CD4-positive, alpha-beta T cell treated with Interleukin-4 for 1 hour (primary cell): ENCODE data around the gene HMGN2.

ENCODE experiments used
- DNase-seq, 2 donors: peaks; one replicate each; pipeline ENCODE4 v3.0.0-alpha.2; 2020 to 2022

Gene HMGN2

GRCh38 chr1:26472320-26472900, at the start of gene HMGN2:
TSS of gene HMGN2 (plus strand) at chr1:26472440. CDS start at chr1:26472613, 173 bp downstream.
- DNase-seq = peak; percentile 90

- DNase-seq = no peak
Measured at GRCh38 chr1:26429721-26430120, 42.5 kb upstream of the HMGN2 start.

- DNase-seq = peak; percentile 98 to 99
Measured at GRCh38 chr1:26431979-26432695, 40.1 kb upstream of the HMGN2 start, which contains the start of gene DHDDS. TSS of gene DHDDS (plus strand) at chr1:26432321. CDS start at chr1:26432946, 625 bp downstream.

GRCh38 chr1:26432793-26433192, 39.4 kb upstream of the HMGN2 start:
- no peak for DNase-seq

- DNase-seq = no peak
Measured at GRCh38 chr1:26434161-26434752, 38.0 kb upstream of the HMGN2 start.

- no peak for DNase-seq
Measured at GRCh38 chr1:26438041-26438440, 34.2 kb upstream of the HMGN2 start.

GRCh38 chr1:26440259-26440658, 32.0 kb upstream of the HMGN2 start:
- DNase-seq = no peak

GRCh38 chr1:26449868-26450267, 22.4 kb upstream of the HMGN2 start:
- DNase-seq = no peak

GRCh38 chr1:26450908-26451307, 21.3 kb upstream of the HMGN2 start:
- DNase-seq = no peak

GRCh38 chr1:26452459-26453183, 19.6 kb upstream of the HMGN2 start:
- DNase-seq = no peak

GRCh38 chr1:26459148-26459547, 13.1 kb upstream of the HMGN2 start:
- no peak for DNase-seq

GRCh38 chr1:26459573-26460031, 12.6 kb upstream of the HMGN2 start:
- no peak for DNase-seq

GRCh38 chr1:26468911-26469310, 3.3 kb upstream of the HMGN2 start:
- no peak for DNase-seq

- no peak for DNase-seq
Measured at GRCh38 chr1:26469558-26469957, 2.7 kb upstream of the HMGN2 start.

GRCh38 chr1:26470878-26471497, 1.3 kb upstream of the HMGN2 start:
- DNase-seq = no peak

GRCh38 chr1:26471498-26472319, 531 bp upstream of the HMGN2 start:
- peak; percentile 20 to 37 for DNase-seq

GRCh38 chr1:26472901-26473845, 933 bp downstream of the HMGN2 start:
- peak; percentile 96 for DNase-seq

GRCh38 chr1:26474818-26475217, 2.6 kb downstream of the HMGN2 start:
- no peak for DNase-seq

- DNase-seq = no peak
Measured at GRCh38 chr1:26475989-26476388, 3.7 kb downstream of the HMGN2 start.

- DNase-seq = no peak
Measured at GRCh38 chr1:26476958-26477357, 4.7 kb downstream of the HMGN2 start.
